GOT3 (cell line): ENCODE results near the gene WDFY4.

Source experiments
- DNase-seq: peaks from one replicate; lab custom pipeline; 2025; ENCODE audit warnings: mixed read lengths; lab: John Stamatoyannopoulos, UW

Gene WDFY4

GRCh38 chr10:48710647-48711275 lies 26.1 kb downstream of the WDFY4 start:
- no peak for DNase-seq

- no peak for DNase-seq
Measured at GRCh38 chr10:48711830-48712229, 27.2 kb downstream of the WDFY4 start.

GRCh38 chr10:48714088-48714487 lies 29.4 kb downstream of the WDFY4 start:
- DNase-seq: no peak

- no peak for DNase-seq
Measured at GRCh38 chr10:48716416-48716815, 31.7 kb downstream of the WDFY4 start.

- no peak for DNase-seq
Measured at GRCh38 chr10:48720611-48721010, 35.9 kb downstream of the WDFY4 start.

GRCh38 chr10:48722153-48723145 lies 37.8 kb downstream of the WDFY4 start:
- no peak for DNase-seq

- DNase-seq: no peak
Measured at GRCh38 chr10:48724127-48724526, 39.5 kb downstream of the WDFY4 start.

- DNase-seq: no peak
Measured at GRCh38 chr10:48725708-48726107, 41.0 kb downstream of the WDFY4 start.

- DNase-seq: no peak
Measured at GRCh38 chr10:48727866-48728265, 43.2 kb downstream of the WDFY4 start.

GRCh38 chr10:48729222-48729621 lies 44.5 kb downstream of the WDFY4 start:
- no peak for DNase-seq

GRCh38 chr10:48729941-48730457 lies 45.3 kb downstream of the WDFY4 start:
- no peak for DNase-seq

- no peak for DNase-seq
Measured at GRCh38 chr10:48731141-48731540, 46.5 kb downstream of the WDFY4 start.

GRCh38 chr10:48731654-48732053 lies 47.0 kb downstream of the WDFY4 start:
- no peak for DNase-seq

- no peak for DNase-seq
Measured at GRCh38 chr10:48733329-48733728, 48.7 kb downstream of the WDFY4 start.

GRCh38 chr10:48735836-48736390 lies 51.2 kb downstream of the WDFY4 start:
- DNase-seq: no peak

GRCh38 chr10:48736596-48736995 lies 51.9 kb downstream of the WDFY4 start:
- DNase-seq: no peak

GRCh38 chr10:48737886-48738285 lies 53.2 kb downstream of the WDFY4 start:
- no peak for DNase-seq

GRCh38 chr10:48739170-48739569 lies 54.5 kb downstream of the WDFY4 start:
- DNase-seq: no peak

- no peak for DNase-seq
Measured at GRCh38 chr10:48740015-48740707, 55.5 kb downstream of the WDFY4 start.

- DNase-seq: no peak
Measured at GRCh38 chr10:48740988-48741387, 56.3 kb downstream of the WDFY4 start.

- DNase-seq: no peak
Measured at GRCh38 chr10:48742891-48743860, 58.5 kb downstream of the WDFY4 start.
